A549 (cell line): ENCODE measurements around the gene ASCL5. TPM values are rescaled to one million over a fixed set of nuclear protein-coding genes. Genes with fewer than 3 reads are reported as not detected.

Experiments used
- ATAC-seq, 2 experiments: fragments of 200-7000 bp in 1 of 2; fragments of >200 bp in 1 of 2; cut with Nextera tagmentation in 1 of 2; cut with Tn5 transposase in 1 of 2; 3 replicates each; pipeline versions ENCODE4 v1.8.0 to v1.9.1; 2018 to 2020; ENCODE audit warnings: mild to moderate bottlenecking in 1 of 2, moderate library complexity in 1 of 2
- CTCF ChIA-PET: fragments of 300-600 bp; sonication (Branson Sonifier 250); formaldehyde crosslinking; extraction: SDS; loops from one replicate; lab custom pipeline; 2021; ENCODE audit warnings: antibody characterized with exemption, inconsistent platforms; lab: Yijun Ruan, JAX
- POLR2A ChIA-PET: fragments of 350-600 bp; formaldehyde crosslinking; extraction: SDS; loops from one replicate; lab custom pipeline; 2021; ENCODE audit warnings: antibody characterized with exemption, inconsistent platforms; lab: Yijun Ruan, JAX
- DNase-seq, 2 experiments: peaks; one replicate each; pipeline versions ENCODE4 v3.0.0 to v3.0.0-alpha.2; 2011 to 2016; ENCODE audit warnings: low read depth in 1 of 2, low spot score in 1 of 2
- FAIRE-seq: peaks from 2 replicates; lab custom pipeline; 2011; peaks lifted over from hg19 to GRCh38; lab: Jason Lieb, UNC
- H3K27ac ChIP-seq, 2 experiments: fragments of >200 bp; sonication (Bioruptor Twin); formaldehyde crosslinking; 3 replicates each; pipeline ENCODE4 v1.5.1; 2016 to 2017
- H3K4me1 ChIP-seq: fragments of >200 bp; sonication (Bioruptor Twin); formaldehyde crosslinking; 3 replicates; pipeline ENCODE4 v1.6.1; 2016
- H3K4me2 ChIP-seq: fragments of >200 bp; sonication (Bioruptor Twin); formaldehyde crosslinking; 3 replicates; pipeline ENCODE4 v1.6.1; 2016
- H3K4me3 ChIP-seq: fragments of >200 bp; sonication (Bioruptor Twin); formaldehyde crosslinking; 3 replicates; pipeline ENCODE4 v1.5.1; 2016
- H3K9me3 ChIP-seq: fragments of >200 bp; sonication (Bioruptor Twin); formaldehyde crosslinking; 3 replicates; pipeline ENCODE4 v1.6.1; 2016
- BHLHE40 ChIP-seq: IDR thresholded peaks from 2 replicates; pipeline ENCODE4 v1.6.1; 2012; ENCODE audit warnings: low read depth, low read length, inconsistent platforms
- CBX2 ChIP-seq: fragments of 200-600 bp; sonication (generic); IDR thresholded peaks from 2 replicates; pipeline ENCODE4 v1.6.1; 2016; ENCODE audit warnings: low read depth, mild to moderate bottlenecking, borderline replicate concordance
- CHD2 ChIP-seq: fragments of 150-350 bp; IDR thresholded peaks from 2 replicates; pipeline ENCODE4 v1.6.1; 2014; ENCODE audit warnings: low read length; ENCODE audit not compliant: partially characterized antibody
- EHMT2 ChIP-seq: fragments of 200-600 bp; sonication (generic); IDR thresholded peaks from 2 replicates; pipeline ENCODE4 v1.6.1; 2016; ENCODE audit warnings: antibody characterized with exemption, low read depth, mild to moderate bottlenecking, moderate library complexity
- FOSB ChIP-seq: fragments of 250-450 bp; sonication (Bioruptor Pico); IDR thresholded peaks from 2 replicates; pipeline ENCODE4 v1.5.0; 2020; ENCODE audit warnings: mild to moderate bottlenecking, moderate library complexity
- FOXS1 ChIP-seq: fragments of 250-450 bp; sonication (Bioruptor Pico); IDR thresholded peaks from 2 replicates; pipeline ENCODE4 v1.5.0; 2020; ENCODE audit warnings: mild to moderate bottlenecking, moderate library complexity
- GATA3 ChIP-seq: IDR thresholded peaks from 2 replicates; pipeline ENCODE4 v1.6.1; 2012; ENCODE audit warnings: borderline replicate concordance
- HOXA7 ChIP-seq: fragments of 250-450 bp; sonication (Bioruptor Pico); IDR thresholded peaks from 2 replicates; pipeline ENCODE4 v1.5.0; 2020; ENCODE audit warnings: mild to moderate bottlenecking, moderate library complexity
- HOXB13 ChIP-seq: fragments of 250-450 bp; sonication (Bioruptor Pico); IDR thresholded peaks from 2 replicates; pipeline ENCODE4 v1.5.0; 2020; ENCODE audit warnings: low read depth, mild to moderate bottlenecking, moderate library complexity
- KDM1A ChIP-seq: fragments of 200-600 bp; sonication (generic); IDR thresholded peaks from 2 replicates; pipeline ENCODE4 v1.6.1; 2016; ENCODE audit warnings: low read depth, mild to moderate bottlenecking
- MAZ ChIP-seq: fragments of 150-350 bp; IDR thresholded peaks from 2 replicates; pipeline ENCODE4 v1.6.1; 2014; ENCODE audit warnings: antibody characterized with exemption, low read depth, low read length, borderline replicate concordance
- MYC ChIP-seq: IDR thresholded peaks from 2 replicates; pipeline ENCODE4 v1.6.1; 2012; ENCODE audit warnings: mild to moderate bottlenecking, inconsistent platforms, low read length, improper control_type of control experiment, borderline replicate concordance
- NPAS2 ChIP-seq: fragments of 250-450 bp; sonication (Bioruptor Pico); IDR thresholded peaks from 2 replicates; pipeline ENCODE4 v1.8.0; 2022; ENCODE audit warnings: mild to moderate bottlenecking, moderate library complexity, borderline replicate concordance
- POLR2AphosphoS2 ChIP-seq: conservative IDR thresholded peaks from 2 replicates; pipeline ENCODE4 v1.6.1; 2012; ENCODE audit warnings: low read length, improper control_type of control experiment, inconsistent platforms
- RAD21 ChIP-seq, 2 experiments: fragments of >200 bp in 1 of 2; sonication (Bioruptor Twin) in 1 of 2; formaldehyde crosslinking in 1 of 2; IDR thresholded peaks in 1 of 2; conservative IDR thresholded peaks in 1 of 2; 2 replicates in 1 of 2; 3 replicates in 1 of 2; pipeline ENCODE4 v1.6.1; 2012 to 2018; ENCODE audit warnings: inconsistent platforms in 1 of 2
- RARB ChIP-seq: fragments of 250-450 bp; sonication (Bioruptor Pico); IDR thresholded peaks from 2 replicates; pipeline ENCODE4 v1.8.0; 2021; ENCODE audit warnings: mild to moderate bottlenecking, moderate library complexity
- RCOR1 ChIP-seq: fragments of 150-350 bp; IDR thresholded peaks from 2 replicates; pipeline ENCODE4 v1.6.1; 2014; ENCODE audit warnings: antibody characterized with exemption, low read length, low read depth
- RNF2 ChIP-seq: fragments of 200-600 bp; sonication (generic); IDR thresholded peaks from 2 replicates; pipeline ENCODE4 v1.6.1; 2016; ENCODE audit warnings: low read depth, mild to moderate bottlenecking, antibody characterized with exemption, moderate library complexity, borderline replicate concordance
- SMC3 ChIP-seq: fragments of >200 bp; sonication (Bioruptor Twin); formaldehyde crosslinking; IDR thresholded peaks from 3 replicates; pipeline ENCODE4 v1.6.1; 2018; ENCODE audit warnings: inconsistent platforms
- SREBF2 ChIP-seq: fragments of 450-650 bp; IDR thresholded peaks from 2 replicates; pipeline ENCODE4 v1.6.1; 2014; ENCODE audit warnings: mild to moderate bottlenecking, moderate library complexity
- ZSCAN20 ChIP-seq: fragments of 250-450 bp; sonication (Bioruptor Pico); IDR thresholded peaks from 2 replicates; pipeline ENCODE4 v1.8.0; 2022; ENCODE audit warnings: mild to moderate bottlenecking, moderate library complexity
- WGBS: methylation state at CpG from one replicate; pipeline ENCODE4 v1.1.6; 2017; ENCODE audit errors: missing lambda C conversion rate; 5-methylcytosine and 5-hydroxymethylcytosine counted together
- polyA plus RNA-seq, 4 experiments: library from polyadenylated mRNA; depleted of rRNA in 3 of 4; stranded (reverse); fragments of >200 nt; fragmentation: RNase III in 1 of 4; extraction: RNeasy Plus Mini Kit Qiagen cat#74134 plus additional on column Dnase treatment in 1 of 4; gene quantifications; 2 replicates in 3 of 4; 3 replicates in 1 of 4; pipeline ENCODE4 v1.2.3, GENCODE V29; 2011 to 2017
- TF ChIP-seq, protein P1 (sequence below): fragments of >200 bp; sonication (Bioruptor Twin); formaldehyde crosslinking; IDR thresholded peaks from 3 replicates; pipeline ENCODE4 v1.5.1; 2016
- TF ChIP-seq, protein P2 (sequence below): fragments of 150-350 bp; IDR thresholded peaks from 2 replicates; pipeline ENCODE4 v1.6.1; 2014; ENCODE audit warnings: low read depth, mild to moderate bottlenecking, low read length
- TF ChIP-seq, protein P3 (sequence below): fragments of >200 bp; sonication (Bioruptor Twin); formaldehyde crosslinking; IDR thresholded peaks from 2 replicates; pipeline ENCODE4 v1.6.1; 2016
- TF ChIP-seq, protein P4 (sequence below): fragments of 200-600 bp; sonication (generic); IDR thresholded peaks from 2 replicates; pipeline ENCODE4 v1.6.1; 2016; ENCODE audit warnings: antibody characterized with exemption, mild to moderate bottlenecking, moderate library complexity
- TF ChIP-seq, protein P5 (sequence below): fragments of 250-450 bp; sonication (Bioruptor Pico); IDR thresholded peaks from 2 replicates; pipeline ENCODE4 v1.5.0; 2021; ENCODE audit warnings: mild to moderate bottlenecking, moderate library complexity, borderline replicate concordance

Gene ASCL5
- polyA plus RNA-seq, 2 of the 4 experiments (the other 2 are of a cell fraction): 0.09 TPM; not detected in 1

DNA sequence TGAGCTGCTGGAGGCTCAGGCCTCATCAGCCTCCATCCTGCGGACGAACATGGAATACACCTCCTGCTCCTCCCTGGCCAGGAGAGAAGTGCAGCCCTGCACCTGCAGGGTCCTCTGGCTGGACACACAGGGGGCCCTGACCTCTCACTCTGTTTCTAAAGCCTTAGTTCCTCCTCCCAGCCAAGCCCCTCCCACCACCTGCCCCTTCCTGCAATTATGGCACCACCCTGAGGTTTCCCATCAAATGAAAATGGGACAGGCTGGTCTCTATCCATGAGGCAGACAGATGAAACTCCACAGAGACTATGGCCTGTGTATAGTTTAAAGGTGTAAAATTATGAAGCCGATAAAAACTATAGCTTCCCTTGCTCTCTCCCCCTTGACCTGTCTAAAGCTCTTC is 57.3 kb downstream of the ASCL5 start:
- POLR2A ChIA-PET: no interaction called here
- Histone ChIP-seq H3K9me3 (no peaks in the 10 kb centered on the region), H3K4me1 (no peaks in the 10 kb centered on the region)
- WGBS: 89% methylated on average over 3 of the region's 3 CpGs
- ATAC-seq (peak in 1 of 2 experiments; percentile 53; a peak in 3 of 6 replicates), FAIRE-seq (no peak)
- TF ChIP-seq FOSB (CRISPR knock-in tag) (no peak), KDM1A (no peak), SMC3 (no peak), NPAS2 (CRISPR knock-in tag) (no peak), EHMT2 (no peak), GATA3 (no peak), BHLHE40 (no peak), MAZ (no peak), RAD21 (conservative IDR thresholded peaks at IDR 0.05 in 1 of 2, IDR thresholded peaks at IDR 0.05 in 1 of 2) (no peak), CBX2 (no peak), POLR2AphosphoS2 (no peak), RCOR1 (no peak), HOXB13 (no peak), RNF2 (no peak)
- TF ChIP-seq, protein P1, sequence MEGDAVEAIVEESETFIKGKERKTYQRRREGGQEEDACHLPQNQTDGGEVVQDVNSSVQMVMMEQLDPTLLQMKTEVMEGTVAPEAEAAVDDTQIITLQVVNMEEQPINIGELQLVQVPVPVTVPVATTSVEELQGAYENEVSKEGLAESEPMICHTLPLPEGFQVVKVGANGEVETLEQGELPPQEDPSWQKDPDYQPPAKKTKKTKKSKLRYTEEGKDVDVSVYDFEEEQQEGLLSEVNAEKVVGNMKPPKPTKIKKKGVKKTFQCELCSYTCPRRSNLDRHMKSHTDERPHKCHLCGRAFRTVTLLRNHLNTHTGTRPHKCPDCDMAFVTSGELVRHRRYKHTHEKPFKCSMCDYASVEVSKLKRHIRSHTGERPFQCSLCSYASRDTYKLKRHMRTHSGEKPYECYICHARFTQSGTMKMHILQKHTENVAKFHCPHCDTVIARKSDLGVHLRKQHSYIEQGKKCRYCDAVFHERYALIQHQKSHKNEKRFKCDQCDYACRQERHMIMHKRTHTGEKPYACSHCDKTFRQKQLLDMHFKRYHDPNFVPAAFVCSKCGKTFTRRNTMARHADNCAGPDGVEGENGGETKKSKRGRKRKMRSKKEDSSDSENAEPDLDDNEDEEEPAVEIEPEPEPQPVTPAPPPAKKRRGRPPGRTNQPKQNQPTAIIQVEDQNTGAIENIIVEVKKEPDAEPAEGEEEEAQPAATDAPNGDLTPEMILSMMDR: no peak
- TF ChIP-seq, protein P2, sequence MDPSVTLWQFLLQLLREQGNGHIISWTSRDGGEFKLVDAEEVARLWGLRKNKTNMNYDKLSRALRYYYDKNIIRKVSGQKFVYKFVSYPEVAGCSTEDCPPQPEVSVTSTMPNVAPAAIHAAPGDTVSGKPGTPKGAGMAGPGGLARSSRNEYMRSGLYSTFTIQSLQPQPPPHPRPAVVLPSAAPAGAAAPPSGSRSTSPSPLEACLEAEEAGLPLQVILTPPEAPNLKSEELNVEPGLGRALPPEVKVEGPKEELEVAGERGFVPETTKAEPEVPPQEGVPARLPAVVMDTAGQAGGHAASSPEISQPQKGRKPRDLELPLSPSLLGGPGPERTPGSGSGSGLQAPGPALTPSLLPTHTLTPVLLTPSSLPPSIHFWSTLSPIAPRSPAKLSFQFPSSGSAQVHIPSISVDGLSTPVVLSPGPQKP: no peak
- TF ChIP-seq, all 56 proteins: peak for 0
- Histone ChIP-seq H3K4me2 (no peak overlapping the region), H3K27ac (no peak overlapping the region), H3K4me3 (no peak overlapping the region)
- no peak for DNase-seq
- CTCF ChIA-PET: interaction anchor here (1.3 kb wide), 1 partner anchor 82 kb away, joined by 3 read pairs; no protein-coding TSS in a partner anchor

DNA sequence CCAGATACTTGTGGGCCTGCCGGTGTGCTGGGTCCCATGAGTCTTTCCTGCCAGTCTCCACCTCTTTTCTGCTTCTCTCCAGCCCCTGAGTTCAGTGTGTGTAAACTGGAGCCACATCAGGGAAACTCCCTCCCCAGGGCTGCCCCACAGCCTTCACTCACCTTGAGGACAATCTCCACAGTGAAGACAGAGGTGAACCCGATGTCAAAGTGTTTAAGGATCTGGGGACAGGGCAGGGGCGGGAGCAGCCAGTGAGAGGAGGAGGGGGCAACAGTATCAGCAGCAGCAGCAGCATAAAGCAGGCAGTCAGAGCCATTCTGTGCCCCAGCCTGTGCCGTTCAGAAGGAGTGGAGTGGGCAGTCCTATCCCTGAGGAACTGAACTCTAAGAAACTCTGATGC is 58.0 kb downstream of the ASCL5 start:
- POLR2A ChIA-PET: no interaction called here
- no peak for ATAC-seq
- Histone ChIP-seq H3K9me3 (no peaks in the 10 kb centered on the region), H3K4me1 (no peaks in the 10 kb centered on the region), H3K4me3 (no peak overlapping the region), H3K4me2 (no peak overlapping the region), H3K27ac (no peak overlapping the region)
- TF ChIP-seq ZSCAN20 (CRISPR knock-in tag) (no peak), MYC (no peak), SREBF2 (no peak), HOXB13 (no peak)
- TF ChIP-seq, protein P3, sequence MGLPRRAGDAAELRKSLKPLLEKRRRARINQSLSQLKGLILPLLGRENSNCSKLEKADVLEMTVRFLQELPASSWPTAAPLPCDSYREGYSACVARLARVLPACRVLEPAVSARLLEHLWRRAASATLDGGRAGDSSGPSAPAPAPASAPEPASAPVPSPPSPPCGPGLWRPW: no peak
- WGBS: 36% methylated on average over 4 of the region's 4 CpGs
- CTCF ChIA-PET: interaction anchor here (1.2 to 1.3 kb wide), 2 partner anchors 26 to 82 kb away, joined by 3 read pairs; no protein-coding TSS in a partner anchor
- no peak for FAIRE-seq
- DNase-seq: no peak

DNA sequence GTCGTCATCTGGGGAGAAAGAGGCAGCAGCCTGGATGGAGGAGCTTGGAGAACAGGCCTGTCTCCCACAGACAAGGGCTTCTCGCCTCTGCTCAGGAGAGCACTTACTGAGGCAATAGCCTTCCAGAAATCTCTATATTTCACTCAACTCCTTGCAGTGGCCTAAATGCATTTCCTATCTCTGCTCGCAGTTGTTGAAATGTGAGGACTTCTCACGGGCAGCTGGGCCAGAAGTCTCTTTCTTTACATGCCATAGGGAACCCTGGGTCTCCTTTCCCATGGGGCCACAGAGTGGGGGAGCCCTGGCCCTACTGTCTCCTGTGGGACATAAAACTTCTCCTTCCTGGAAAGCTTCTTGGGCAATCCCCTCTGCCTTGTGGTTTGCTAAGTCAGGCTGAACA is 60.0 kb downstream of the ASCL5 start:
- FAIRE-seq: no peak
- 51% methylated on average over 4 of the region's 4 CpGs for WGBS
- H3K27ac ChIP-seq: no peak overlapping the region
- no peaks in the 10 kb centered on the region for H3K4me1 ChIP-seq
- H3K4me2 ChIP-seq: no peak overlapping the region
- H3K4me3 ChIP-seq: no peak overlapping the region
- no peak for DNase-seq
- ATAC-seq: no peak
- CTCF ChIA-PET: interaction anchor here (1.0 to 1.8 kb wide), 6 partner anchors 13 to 279 kb away, joined by 3 to 6 read pairs (median 4); no protein-coding TSS in a partner anchor
- POLR2A ChIA-PET: no interaction called here
- H3K9me3 ChIP-seq: no peaks in the 10 kb centered on the region
- TF ChIP-seq BHLHE40: no peak
- TF ChIP-seq EHMT2: no peak
- TF ChIP-seq, protein P4, sequence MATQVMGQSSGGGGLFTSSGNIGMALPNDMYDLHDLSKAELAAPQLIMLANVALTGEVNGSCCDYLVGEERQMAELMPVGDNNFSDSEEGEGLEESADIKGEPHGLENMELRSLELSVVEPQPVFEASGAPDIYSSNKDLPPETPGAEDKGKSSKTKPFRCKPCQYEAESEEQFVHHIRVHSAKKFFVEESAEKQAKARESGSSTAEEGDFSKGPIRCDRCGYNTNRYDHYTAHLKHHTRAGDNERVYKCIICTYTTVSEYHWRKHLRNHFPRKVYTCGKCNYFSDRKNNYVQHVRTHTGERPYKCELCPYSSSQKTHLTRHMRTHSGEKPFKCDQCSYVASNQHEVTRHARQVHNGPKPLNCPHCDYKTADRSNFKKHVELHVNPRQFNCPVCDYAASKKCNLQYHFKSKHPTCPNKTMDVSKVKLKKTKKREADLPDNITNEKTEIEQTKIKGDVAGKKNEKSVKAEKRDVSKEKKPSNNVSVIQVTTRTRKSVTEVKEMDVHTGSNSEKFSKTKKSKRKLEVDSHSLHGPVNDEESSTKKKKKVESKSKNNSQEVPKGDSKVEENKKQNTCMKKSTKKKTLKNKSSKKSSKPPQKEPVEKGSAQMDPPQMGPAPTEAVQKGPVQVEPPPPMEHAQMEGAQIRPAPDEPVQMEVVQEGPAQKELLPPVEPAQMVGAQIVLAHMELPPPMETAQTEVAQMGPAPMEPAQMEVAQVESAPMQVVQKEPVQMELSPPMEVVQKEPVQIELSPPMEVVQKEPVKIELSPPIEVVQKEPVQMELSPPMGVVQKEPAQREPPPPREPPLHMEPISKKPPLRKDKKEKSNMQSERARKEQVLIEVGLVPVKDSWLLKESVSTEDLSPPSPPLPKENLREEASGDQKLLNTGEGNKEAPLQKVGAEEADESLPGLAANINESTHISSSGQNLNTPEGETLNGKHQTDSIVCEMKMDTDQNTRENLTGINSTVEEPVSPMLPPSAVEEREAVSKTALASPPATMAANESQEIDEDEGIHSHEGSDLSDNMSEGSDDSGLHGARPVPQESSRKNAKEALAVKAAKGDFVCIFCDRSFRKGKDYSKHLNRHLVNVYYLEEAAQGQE: no peak
- no peak for TF ChIP-seq RAD21 (conservative IDR thresholded peaks at IDR 0.05 in 1 of 2, IDR thresholded peaks at IDR 0.05 in 1 of 2)
- TF ChIP-seq, protein P5, sequence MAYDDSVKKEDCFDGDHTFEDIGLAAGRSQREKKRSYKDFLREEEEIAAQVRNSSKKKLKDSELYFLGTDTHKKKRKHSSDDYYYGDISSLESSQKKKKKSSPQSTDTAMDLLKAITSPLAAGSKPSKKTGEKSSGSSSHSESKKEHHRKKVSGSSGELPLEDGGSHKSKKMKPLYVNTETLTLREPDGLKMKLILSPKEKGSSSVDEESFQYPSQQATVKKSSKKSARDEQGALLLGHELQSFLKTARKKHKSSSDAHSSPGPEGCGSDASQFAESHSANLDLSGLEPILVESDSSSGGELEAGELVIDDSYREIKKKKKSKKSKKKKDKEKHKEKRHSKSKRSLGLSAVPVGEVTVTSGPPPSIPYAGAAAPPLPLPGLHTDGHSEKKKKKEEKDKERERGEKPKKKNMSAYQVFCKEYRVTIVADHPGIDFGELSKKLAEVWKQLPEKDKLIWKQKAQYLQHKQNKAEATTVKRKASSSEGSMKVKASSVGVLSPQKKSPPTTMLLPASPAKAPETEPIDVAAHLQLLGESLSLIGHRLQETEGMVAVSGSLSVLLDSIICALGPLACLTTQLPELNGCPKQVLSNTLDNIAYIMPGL: no peak
- TF ChIP-seq HOXA7 (CRISPR knock-in tag): no peak
- TF ChIP-seq RARB (CRISPR knock-in tag): no peak
- TF ChIP-seq CHD2: no peak
- no peak for TF ChIP-seq FOXS1 (CRISPR knock-in tag)
